Measurements from ENCODE around the gene OBSCN.

The OBSCN gene

GRCh38 chr1:228279011-228279721 lies 71.3 kb downstream of the OBSCN start:
- DNase-seq (ENCODE audit: low spot score) = no peak

DNA sequence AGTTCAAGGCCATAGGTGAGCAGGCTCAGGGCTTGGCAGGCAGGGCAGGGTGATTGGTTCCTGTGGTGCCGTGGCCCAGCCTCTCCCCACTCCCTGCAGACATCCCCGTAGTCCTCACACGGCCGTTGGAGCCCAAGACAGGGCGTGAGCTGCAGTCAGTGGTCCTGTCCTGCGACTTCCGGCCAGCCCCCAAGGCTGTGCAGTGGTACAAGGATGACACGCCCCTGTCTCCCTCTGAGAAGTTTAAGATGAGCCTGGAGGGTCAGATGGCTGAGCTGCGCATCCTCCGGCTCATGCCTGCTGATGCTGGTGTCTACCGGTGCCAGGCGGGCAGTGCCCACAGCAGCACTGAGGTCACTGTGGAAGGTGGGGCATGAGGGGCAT lies 71.9 kb downstream of the OBSCN start:
- DNase-seq (ENCODE audit: low spot score) = no peak

GRCh38 chr1:228280106-228280901 lies 72.5 kb downstream of the OBSCN start:
- DNase-seq (ENCODE audit: low spot score) = no peak

DNA sequence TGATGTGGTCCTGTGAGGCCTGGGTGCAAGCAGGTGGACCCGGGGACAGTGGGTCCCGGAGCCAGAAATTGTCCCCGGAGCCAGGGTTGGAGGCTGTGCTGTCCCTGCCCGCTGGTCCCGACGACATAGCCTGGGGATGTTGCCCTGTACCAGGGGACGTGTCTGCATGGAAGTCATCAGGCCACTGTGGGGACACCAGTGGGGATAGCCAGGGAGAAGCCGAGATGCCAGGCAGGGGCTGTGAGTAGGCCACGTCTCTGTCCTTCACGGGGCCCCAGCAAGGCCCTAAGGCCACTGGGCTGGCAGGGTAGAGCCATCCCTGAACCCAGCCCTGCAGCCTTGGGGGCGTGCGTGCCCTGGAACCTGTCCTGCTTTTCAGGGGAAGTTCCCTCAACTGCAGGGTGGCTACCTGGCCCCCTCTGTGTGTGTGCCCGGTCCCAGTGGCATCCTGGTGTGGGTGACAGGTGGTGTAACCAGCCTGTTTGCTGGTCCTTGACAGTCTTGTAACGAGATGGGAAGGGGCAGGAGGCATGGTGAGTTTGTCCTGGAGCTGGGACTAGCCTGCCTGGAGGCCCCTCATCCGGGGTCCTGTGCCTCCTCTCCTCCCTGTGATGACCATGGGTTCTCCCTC lies 73.2 kb downstream of the OBSCN start:
- no peak for DNase-seq (ENCODE audit: low spot score)

GRCh38 chr1:228281631-228282328 lies 73.9 kb downstream of the OBSCN start:
- DNase-seq (ENCODE audit: low spot score) = no peak

- no peak for DNase-seq (ENCODE audit: low spot score)
These were observed 74.6 kb downstream of the OBSCN start for GRCh38 chr1:228282329-228283042.

DNA sequence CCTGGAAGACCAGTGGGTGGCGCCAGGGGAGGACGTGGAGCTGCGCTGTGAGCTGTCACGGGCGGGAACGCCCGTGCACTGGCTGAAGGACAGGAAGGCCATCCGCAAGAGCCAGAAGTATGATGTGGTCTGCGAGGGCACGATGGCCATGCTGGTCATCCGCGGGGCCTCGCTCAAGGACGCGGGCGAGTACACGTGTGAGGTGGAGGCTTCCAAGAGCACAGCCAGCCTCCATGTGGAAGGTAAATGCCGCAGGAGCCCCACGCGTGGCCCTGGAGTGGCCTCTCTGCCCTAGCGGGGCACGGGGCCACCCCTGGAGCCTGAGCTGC lies 75.2 kb downstream of the OBSCN start:
- DNase-seq (ENCODE audit: low spot score) = no peak

DNA sequence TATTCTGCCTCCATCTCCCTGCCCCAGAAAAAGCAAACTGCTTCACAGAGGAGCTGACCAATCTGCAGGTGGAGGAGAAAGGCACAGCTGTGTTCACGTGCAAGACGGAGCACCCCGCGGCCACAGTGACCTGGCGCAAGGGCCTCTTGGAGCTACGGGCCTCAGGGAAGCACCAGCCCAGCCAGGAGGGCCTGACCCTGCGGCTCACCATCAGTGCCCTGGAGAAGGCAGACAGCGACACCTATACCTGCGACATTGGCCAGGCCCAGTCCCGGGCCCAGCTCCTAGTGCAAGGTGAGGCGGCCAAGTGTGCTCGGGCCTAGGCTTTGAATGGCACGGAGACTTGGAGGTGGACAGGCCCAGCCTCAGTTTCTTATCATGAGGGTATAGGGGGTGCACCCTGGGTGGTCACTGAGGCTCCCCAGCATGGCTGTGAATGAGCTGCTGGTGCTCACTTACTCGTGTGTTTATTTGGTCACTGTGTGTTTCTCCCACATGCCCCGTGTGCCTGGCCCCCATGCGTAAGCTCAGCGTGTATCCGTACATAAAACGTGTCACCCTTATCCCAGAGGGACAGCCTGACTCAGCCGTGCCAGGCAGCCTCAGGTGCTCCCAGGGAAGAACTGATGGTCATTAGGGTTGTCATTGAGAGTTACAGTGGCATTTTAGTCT lies 75.8 kb downstream of the OBSCN start:
- DNase-seq (ENCODE audit: low spot score) = no peak

DNA sequence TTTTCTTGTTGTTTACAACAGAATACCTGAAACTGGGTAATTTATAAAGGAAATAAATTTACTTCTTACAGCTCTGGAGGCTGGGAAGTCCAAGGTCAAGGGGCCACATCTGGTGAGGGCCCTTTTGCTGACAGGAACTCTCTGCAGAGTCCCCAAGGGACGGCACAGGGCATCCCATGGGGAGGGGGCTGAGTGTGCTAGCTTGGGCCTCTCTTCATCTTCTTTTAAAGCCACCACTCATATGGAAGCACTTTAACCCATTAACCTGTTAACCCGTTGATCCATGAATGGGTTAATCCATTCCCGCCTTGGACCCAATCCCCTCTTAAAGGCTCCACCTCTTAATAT lies 76.3 kb downstream of the OBSCN start:
- no peak for DNase-seq (ENCODE audit: low spot score)

DNA sequence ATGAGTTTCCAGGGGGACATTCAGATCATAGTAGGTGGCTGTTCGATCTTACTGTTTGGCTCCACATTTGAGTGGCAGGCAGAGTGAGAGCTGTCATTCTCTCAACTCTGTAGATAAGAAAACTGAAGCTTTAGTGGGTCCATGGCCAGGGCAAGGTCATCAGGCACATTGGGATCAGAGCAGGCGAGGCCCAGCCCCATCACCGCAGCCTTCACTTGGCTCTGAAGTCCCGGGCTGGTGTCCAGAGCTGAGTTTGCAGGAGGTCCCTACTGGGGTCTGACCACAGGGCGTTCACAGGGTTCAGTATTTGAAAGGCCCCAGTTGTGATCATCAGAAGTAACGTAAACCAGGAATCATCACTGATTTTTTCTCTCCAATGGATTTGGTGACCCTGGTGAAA lies 76.7 kb downstream of the OBSCN start:
- DNase-seq (ENCODE audit: low spot score) = no peak

GRCh38 chr1:228285661-228286504 lies 78.0 kb downstream of the OBSCN start:
- no peak for DNase-seq (ENCODE audit: low spot score)

- no peak for DNase-seq (ENCODE audit: low spot score)
These were observed 78.9 kb downstream of the OBSCN start for GRCh38 chr1:228286505-228287417.

GRCh38 chr1:228287541-228288425 lies 79.9 kb downstream of the OBSCN start:
- DNase-seq (ENCODE audit: low spot score) = no peak

DNA sequence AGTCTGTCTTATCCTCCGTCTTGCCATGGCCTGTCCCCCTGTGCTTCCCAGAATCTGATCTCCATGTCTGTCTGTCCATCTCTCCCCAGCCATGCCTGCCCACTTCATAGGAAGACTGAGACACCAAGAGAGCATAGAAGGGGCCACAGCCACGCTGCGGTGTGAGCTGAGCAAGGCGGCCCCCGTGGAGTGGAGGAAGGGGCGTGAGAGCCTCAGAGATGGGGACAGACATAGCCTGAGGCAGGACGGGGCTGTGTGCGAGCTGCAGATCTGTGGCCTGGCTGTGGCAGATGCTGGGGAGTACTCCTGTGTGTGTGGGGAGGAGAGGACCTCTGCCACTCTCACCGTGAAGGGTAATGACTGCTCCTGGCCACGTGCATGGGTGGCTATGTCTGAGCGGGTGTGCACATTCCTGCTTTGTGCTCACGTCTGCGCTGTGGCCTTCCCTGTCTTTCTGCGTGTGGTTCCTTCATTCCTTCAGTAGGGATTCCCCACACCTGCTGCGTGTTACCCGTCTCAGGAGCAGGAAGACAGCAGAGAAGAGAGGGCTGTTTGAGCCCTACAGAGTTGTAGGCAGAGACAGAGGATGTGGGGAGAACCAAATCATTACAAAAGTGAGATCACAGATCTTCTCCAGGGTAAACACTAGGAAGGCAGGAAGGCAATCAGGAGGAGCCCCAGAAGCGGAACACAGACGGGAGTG lies 80.8 kb downstream of the OBSCN start:
- DNase-seq (ENCODE audit: low spot score) = no peak

DNA sequence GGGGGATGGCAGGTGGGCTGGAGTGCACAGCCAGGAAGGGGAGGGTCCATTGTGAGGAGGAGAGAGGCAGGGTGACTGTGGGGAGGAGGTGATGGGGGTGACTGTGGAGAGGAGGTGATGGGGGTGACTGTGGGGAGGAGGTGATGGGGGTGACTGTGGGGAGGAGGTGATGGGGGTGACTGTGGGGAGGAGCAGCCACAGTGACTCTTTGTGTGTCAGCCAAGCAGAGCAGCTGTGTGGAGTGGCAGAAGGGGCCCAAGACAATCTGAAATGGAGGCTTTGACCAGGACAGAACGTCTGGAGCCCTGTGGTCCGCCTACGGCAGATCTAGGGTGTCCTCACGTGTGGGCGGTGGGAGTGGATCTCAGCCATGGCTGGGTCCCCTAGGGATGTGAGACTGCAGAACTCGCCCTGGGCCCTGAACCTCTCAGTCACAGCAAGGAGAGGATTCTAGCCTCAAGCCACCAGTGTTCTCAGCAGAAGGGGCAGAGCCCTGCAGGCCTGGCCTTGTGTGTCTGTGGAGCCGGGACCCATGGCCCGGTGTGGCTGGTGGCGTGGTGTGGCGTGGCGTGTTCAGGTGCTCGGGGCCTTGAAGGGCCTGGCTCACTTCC lies 81.5 kb downstream of the OBSCN start:
- DNase-seq (ENCODE audit: low spot score) = no peak

GRCh38 chr1:228289996-228290881 lies 82.4 kb downstream of the OBSCN start:
- no peak for DNase-seq (ENCODE audit: low spot score)

Data from kidney capillary endothelial cell (primary cell).